Colonic mucosa (tissue), 4 donors: ENCODE results near the gene CDH11. TPM values are rescaled to one million over a fixed set of nuclear protein-coding genes. Genes with fewer than 3 reads are reported as not detected.

Source experiments
- DNase-seq: peaks from one replicate; pipeline ENCODE4 v3.0.0-alpha.2; 2020
- H3K27ac ChIP-seq: fragments of 200-600 bp; one replicate; pipeline ENCODE4 v1.8.0; 2021
- H3K27me3 ChIP-seq: fragments of 200-600 bp; one replicate; pipeline ENCODE4 v1.8.0; 2021
- H3K36me3 ChIP-seq: fragments of 200-600 bp; one replicate; pipeline ENCODE4 v1.8.0; 2021
- H3K4me1 ChIP-seq: fragments of 200-600 bp; one replicate; pipeline ENCODE4 v1.8.0; 2021; ENCODE audit warnings: mild to moderate bottlenecking
- H3K4me3 ChIP-seq: fragments of 200-600 bp; one replicate; pipeline ENCODE4 v1.8.0; 2021
- H3K9ac ChIP-seq, 2 donors: one replicate each; pipeline ENCODE4 v1.7.0; 2013; ENCODE audit warnings: control low read depth in 2 of 2, low read depth in 2 of 2, low read length in 2 of 2
- H3K9me3 ChIP-seq: fragments of 200-600 bp; one replicate; pipeline ENCODE4 v1.8.0; 2021
- CTCF ChIP-seq: fragments of 200-600 bp; IDR thresholded peaks from one replicate; pipeline ENCODE4 v1.8.0; 2022; ENCODE audit warnings: antibody characterized with exemption, mild to moderate bottlenecking
- intact Hi-C: fragments of 100-400 bp; cut with DNase I; formaldehyde crosslinking; loops from one replicate; pipeline ENCODE4 v1.14.1; 2022
- total RNA-seq, 2 donors: library from RNA; stranded (reverse); fragmentation: NEBNext Ultra II Directional in 1 of 2; extraction: Animal tissue kit (Norgen Biotek cat#: 25700) in 1 of 2; gene quantifications; one replicate each; pipeline ENCODE4 v1.2.1, GENCODE V29; 2021
- donor health status: healthy.
- donor health status: DM: no; HTN: no; CAD: no.
- donor health status: DM: no; HTN: no; CAD: no.

The CDH11 gene
- total RNA-seq, 2 donors from 2014 or later, result 10.2 to 17.1 TPM

GRCh38 chr16:65083164-65083857, 38.6 kb downstream of the CDH11 start:
- intact Hi-C loops, result no loop called here
- H3K36me3 ChIP-seq, result no peaks in the 10 kb centered on the region
- H3K4me1 ChIP-seq, result no peaks in the 10 kb centered on the region
- no peak overlapping the region for H3K4me3 ChIP-seq
- H3K27ac ChIP-seq, result no peak overlapping the region
- no peak for DNase-seq
- no peak for TF ChIP-seq CTCF
- H3K9ac ChIP-seq, result no peak overlapping the region
- H3K27me3 ChIP-seq, result no peaks in the 10 kb centered on the region
- no peaks in the 10 kb centered on the region for H3K9me3 ChIP-seq

- no peaks in the 10 kb centered on the region for H3K4me1 ChIP-seq
- no peak overlapping the region for H3K27ac ChIP-seq
- H3K9me3 ChIP-seq, result no peaks in the 10 kb centered on the region
- no peak for DNase-seq
- intact Hi-C loops, result no loop called here
- no peak overlapping the region for H3K9ac ChIP-seq
- no peak overlapping the region for H3K4me3 ChIP-seq
- H3K36me3 ChIP-seq, result no peaks in the 10 kb centered on the region
- no peak for TF ChIP-seq CTCF
- no peaks in the 10 kb centered on the region for H3K27me3 ChIP-seq
Observed at GRCh38 chr16:65079549-65079948, 42.3 kb downstream of the CDH11 start.

- intact Hi-C loops, result no loop called here
- Histone ChIP-seq H3K36me3 (no peaks in the 10 kb centered on the region), H3K9ac (no peak overlapping the region), H3K4me1 (no peaks in the 10 kb centered on the region), H3K4me3 (no peak overlapping the region), H3K9me3 (no peaks in the 10 kb centered on the region), H3K27ac (no peak overlapping the region), H3K27me3 (no peaks in the 10 kb centered on the region)
- DNase-seq, result no peak
- no peak for TF ChIP-seq CTCF
Observed at GRCh38 chr16:65077181-65077580, 44.7 kb downstream of the CDH11 start.

GRCh38 chr16:65075877-65076276, 46.0 kb downstream of the CDH11 start:
- no peak for TF ChIP-seq CTCF
- Histone ChIP-seq H3K4me1 (no peaks in the 10 kb centered on the region), H3K27ac (no peak overlapping the region), H3K4me3 (no peak overlapping the region), H3K27me3 (no peaks in the 10 kb centered on the region), H3K9me3 (no peaks in the 10 kb centered on the region), H3K9ac (no peak overlapping the region), H3K36me3 (no peaks in the 10 kb centered on the region)
- intact Hi-C loops, result no loop called here
- DNase-seq, result no peak

GRCh38 chr16:65071433-65072311, 50.2 kb downstream of the CDH11 start:
- H3K9ac ChIP-seq, result no peak overlapping the region
- H3K4me3 ChIP-seq, result no peak overlapping the region
- H3K27me3 ChIP-seq, result no peaks in the 10 kb centered on the region
- H3K9me3 ChIP-seq, result no peaks in the 10 kb centered on the region
- peak; percentile 23 for DNase-seq
- intact Hi-C loops, result no loop called here
- no peak for TF ChIP-seq CTCF
- H3K36me3 ChIP-seq, result no peaks in the 10 kb centered on the region
- H3K27ac ChIP-seq, result no peak overlapping the region
- H3K4me1 ChIP-seq, result no peaks in the 10 kb centered on the region
